GM12864 (cell line): ENCODE results near the gene PDGFD.

Experiments used
- DNase-seq: peaks from one replicate; pipeline ENCODE4 v3.0.0-alpha.2; 2011; ENCODE audit warnings: low read depth
- H3K4me3 ChIP-seq: 2 replicates; pipeline ENCODE4 v1.5.1; 2011; ENCODE audit warnings: mild to moderate bottlenecking, low read depth, low read length, control low read depth
- TF ChIP-seq, protein P1 (sequence below): IDR thresholded peaks from 2 replicates; pipeline ENCODE4 v1.5.1; 2011; ENCODE audit warnings: low read depth, mild to moderate bottlenecking, moderate library complexity, low read length, control low read depth, inconsistent platforms; ENCODE audit errors: missing control alignments

The PDGFD gene

GRCh38 chr11:104164028-104164520 is at the start of gene PDGFD:
Gene PDGFD (minus strand): TSS chr11:104164147.
- DNase-seq = peak; percentile 47
- TF ChIP-seq, protein P1, sequence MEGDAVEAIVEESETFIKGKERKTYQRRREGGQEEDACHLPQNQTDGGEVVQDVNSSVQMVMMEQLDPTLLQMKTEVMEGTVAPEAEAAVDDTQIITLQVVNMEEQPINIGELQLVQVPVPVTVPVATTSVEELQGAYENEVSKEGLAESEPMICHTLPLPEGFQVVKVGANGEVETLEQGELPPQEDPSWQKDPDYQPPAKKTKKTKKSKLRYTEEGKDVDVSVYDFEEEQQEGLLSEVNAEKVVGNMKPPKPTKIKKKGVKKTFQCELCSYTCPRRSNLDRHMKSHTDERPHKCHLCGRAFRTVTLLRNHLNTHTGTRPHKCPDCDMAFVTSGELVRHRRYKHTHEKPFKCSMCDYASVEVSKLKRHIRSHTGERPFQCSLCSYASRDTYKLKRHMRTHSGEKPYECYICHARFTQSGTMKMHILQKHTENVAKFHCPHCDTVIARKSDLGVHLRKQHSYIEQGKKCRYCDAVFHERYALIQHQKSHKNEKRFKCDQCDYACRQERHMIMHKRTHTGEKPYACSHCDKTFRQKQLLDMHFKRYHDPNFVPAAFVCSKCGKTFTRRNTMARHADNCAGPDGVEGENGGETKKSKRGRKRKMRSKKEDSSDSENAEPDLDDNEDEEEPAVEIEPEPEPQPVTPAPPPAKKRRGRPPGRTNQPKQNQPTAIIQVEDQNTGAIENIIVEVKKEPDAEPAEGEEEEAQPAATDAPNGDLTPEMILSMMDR = peak; percentile 55
- H3K4me3 ChIP-seq = peak within 1 kb of the TSS; percentile 59

- TF ChIP-seq, protein P1 = no peak
- no peak for DNase-seq
- no peak overlapping the region for H3K4me3 ChIP-seq
Measured at GRCh38 chr11:104206936-104207335, 43.0 kb upstream of the PDGFD start.

GRCh38 chr11:104205838-104206237 is 41.9 kb upstream of the PDGFD start:
- no peak overlapping the region for H3K4me3 ChIP-seq
- TF ChIP-seq, protein P1 = no peak
- no peak for DNase-seq

DNA sequence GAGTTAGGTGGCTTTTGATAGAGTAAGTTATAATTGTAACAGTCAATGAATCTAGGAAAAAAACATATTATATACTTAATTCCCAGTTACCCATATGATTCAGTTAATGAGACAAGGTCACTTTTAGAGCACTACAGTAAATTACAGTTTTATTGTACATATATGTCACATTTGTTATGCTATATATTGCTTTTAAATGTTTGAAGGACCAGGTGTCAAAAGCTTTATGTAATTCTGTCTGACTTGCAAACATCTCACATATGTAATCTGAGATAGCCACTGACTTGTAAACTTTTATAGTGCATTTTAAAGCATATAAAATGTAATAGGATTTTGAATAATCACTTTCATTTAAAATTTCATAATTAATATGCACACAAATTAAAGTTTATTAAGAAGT is 36.7 kb upstream of the PDGFD start:
- TF ChIP-seq, protein P1 = no peak
- no peak for DNase-seq
- H3K4me3 ChIP-seq = no peak overlapping the region

DNA sequence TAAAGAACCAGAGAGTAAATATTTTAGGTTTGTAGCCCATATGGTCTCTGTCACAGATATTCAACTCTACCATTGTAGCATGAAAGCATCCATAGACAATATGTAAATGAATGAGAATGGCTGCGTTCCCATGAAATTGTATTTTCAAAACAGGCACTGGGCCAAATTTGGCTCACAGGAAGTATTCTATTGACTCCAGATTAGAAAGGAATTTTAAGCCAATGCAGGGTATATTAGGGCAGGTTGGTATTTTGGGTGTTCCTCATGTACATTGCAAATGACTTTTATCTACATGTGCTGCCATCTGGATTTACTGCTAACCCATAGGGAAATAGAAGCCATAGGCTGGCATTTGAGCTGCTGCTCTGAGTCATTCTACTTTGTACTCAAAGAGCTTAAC is 35.1 kb upstream of the PDGFD start:
- no peak overlapping the region for H3K4me3 ChIP-seq
- DNase-seq = no peak
- TF ChIP-seq, protein P1 = no peak

- DNase-seq = no peak
- TF ChIP-seq, protein P1 = no peak
- H3K4me3 ChIP-seq = no peak overlapping the region
Measured at GRCh38 chr11:104198576-104198975, 34.6 kb upstream of the PDGFD start.

GRCh38 chr11:104191124-104191523 is 27.2 kb upstream of the PDGFD start:
- DNase-seq = no peak
- TF ChIP-seq, protein P1 = no peak
- no peak overlapping the region for H3K4me3 ChIP-seq
